PFSK-1 (cell line): ENCODE measurements around the gene MUC20.

Experiments used
- FOXP2 ChIP-seq: optimal IDR thresholded peaks from 2 replicates; pipeline ENCODE3; 2011; ENCODE audit warnings: borderline replicate concordance, control low read depth, inconsistent platforms; ENCODE audit not compliant: insufficient read depth; ENCODE audit errors: extremely low read length, extremely low read depth
- POLR2AphosphoS5 ChIP-seq: IDR thresholded peaks from 2 replicates; pipeline ENCODE4 v1.6.1; 2012; ENCODE audit warnings: low read depth, mild to moderate bottlenecking, control low read depth, low read length, moderate library complexity
- REST ChIP-seq, 2 experiments: IDR thresholded peaks; 2 replicates each; pipeline versions ENCODE4 v1.6.1 to v1.8.0; 2011 to 2012; ENCODE audit warnings: low read depth in 2 of 2, low read length in 2 of 2, control low read depth in 1 of 2, inconsistent platforms in 1 of 2, mild to moderate bottlenecking in 1 of 2, moderate library complexity in 1 of 2; ENCODE audit not compliant: insufficient read depth in 1 of 2
- SIN3A ChIP-seq: IDR thresholded peaks from 2 replicates; pipeline ENCODE4 v1.6.1; 2012; ENCODE audit warnings: mild to moderate bottlenecking, low read length, moderate library complexity, borderline replicate concordance; ENCODE audit not compliant: insufficient read depth
- TAF1 ChIP-seq: IDR thresholded peaks from 2 replicates; pipeline ENCODE4 v1.6.1; 2012; ENCODE audit warnings: low read length, control low read depth, borderline replicate concordance; ENCODE audit not compliant: insufficient read depth

The MUC20 gene

GRCh38 chr3:195698647-195699387 lies 22.0 kb upstream of the MUC20 start:
- no peak for TF ChIP-seq TAF1
- no peak for TF ChIP-seq SIN3A
- TF ChIP-seq FOXP2: no peak
- no peak for TF ChIP-seq POLR2AphosphoS5
- TF ChIP-seq REST (IDR thresholded peaks at IDR 0.05; ENCODE audit: insufficient read depth in 1 of 2, low read depth in 2 of 2, low read length in 2 of 2): no peak

GRCh38 chr3:195699388-195699771 lies 21.4 kb upstream of the MUC20 start:
- TF ChIP-seq POLR2AphosphoS5: no peak
- TF ChIP-seq REST (IDR thresholded peaks at IDR 0.05; ENCODE audit: insufficient read depth in 1 of 2, low read depth in 2 of 2, low read length in 2 of 2): no peak
- no peak for TF ChIP-seq FOXP2
- no peak for TF ChIP-seq SIN3A
- no peak for TF ChIP-seq TAF1

GRCh38 chr3:195699860-195700259 lies 20.9 kb upstream of the MUC20 start:
- TF ChIP-seq TAF1 (no peak), SIN3A (no peak), FOXP2 (no peak), REST (IDR thresholded peaks at IDR 0.05; ENCODE audit: insufficient read depth in 1 of 2, low read depth in 2 of 2, low read length in 2 of 2) (no peak), POLR2AphosphoS5 (no peak)

GRCh38 chr3:195700319-195700718 lies 20.5 kb upstream of the MUC20 start:
- TF ChIP-seq FOXP2: no peak
- no peak for TF ChIP-seq TAF1
- TF ChIP-seq SIN3A: no peak
- TF ChIP-seq POLR2AphosphoS5: no peak
- TF ChIP-seq REST (IDR thresholded peaks at IDR 0.05; ENCODE audit: insufficient read depth in 1 of 2, low read depth in 2 of 2, low read length in 2 of 2): no peak
